ENCODE results near the gene CACUL1. TPM values are rescaled to one million over a fixed set of nuclear protein-coding genes. Genes with fewer than 3 reads are reported as not detected.

CACUL1 gene
- total RNA-seq, 1 experiment from 2014 or later, result 38.5 TPM

DNA sequence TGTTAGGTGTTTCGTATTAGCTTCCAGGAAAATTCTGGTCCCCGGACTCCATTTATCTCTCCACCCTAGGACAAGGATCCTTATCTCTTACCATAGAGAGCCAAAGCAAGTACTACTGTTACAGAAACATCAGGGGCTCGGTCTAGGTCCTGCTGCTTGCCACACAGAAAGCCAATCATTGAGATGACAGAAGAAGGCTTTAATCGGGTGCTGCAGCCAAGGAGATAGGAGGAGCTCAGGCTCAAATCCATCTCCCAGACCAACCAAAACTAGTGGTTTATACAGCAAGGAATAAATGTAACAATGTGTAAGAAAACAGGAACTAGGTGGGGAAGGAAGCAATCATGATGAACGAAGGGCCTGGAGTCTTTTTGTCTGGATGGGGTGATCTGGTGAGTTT is 22.2 kb upstream of the CACUL1 start:
- peaks cover 8% of the 10 kb centered on the region for H3K27me3 Mint-ChIP-seq (ENCODE audit: low read depth)
- H3K4me3 Mint-ChIP-seq, result no peak overlapping the region; a peak in 1 of 5 replicates
- peaks cover 0 to 5% (median 1%) of the 10 kb centered on the region in 3 experiments; a peak in 3 of 7 replicates for H3K36me3 Mint-ChIP-seq (ENCODE audit: insufficient read depth in 1 of 3, low read depth in 3 of 3)
- no peak overlapping the region for H3K27ac ChIP-seq (ENCODE audit: insufficient read length, low read depth, low read length)
- no peak for DNase-seq
- H3K4ac ChIP-seq (ENCODE audit: low read depth, low read length), result no peak overlapping the region
- H3K56ac ChIP-seq (ENCODE audit: insufficient read length, low read depth, low read length), result no peak overlapping the region
- H3T11ph ChIP-seq (ENCODE audit: low read length), result no peak overlapping the region
- H3K4me1 Mint-ChIP-seq, result peaks cover 0 to 6% of the 10 kb centered on the region in 2 experiments; a peak in 2 of 4 replicates
- H3K4me2 ChIP-seq (ENCODE audit: insufficient read depth, insufficient read length, low read length), result no peak overlapping the region
- H2BK120ac ChIP-seq (ENCODE audit: low read depth, low read length, poor library complexity, severe bottlenecking), result no peak overlapping the region
- no peak overlapping the region for H3K14ac ChIP-seq (ENCODE audit: insufficient read depth, low read length)
- H2BK12ac ChIP-seq (ENCODE audit: insufficient read length, low read depth, low read length), result no peak overlapping the region
- H3K9ac ChIP-seq (ENCODE audit: extremely low read depth, insufficient read length, low read length), result no peak overlapping the region
- H3K27ac Mint-ChIP-seq, result no peak overlapping the region
- no peaks in the 10 kb centered on the region for H3K27me3 ChIP-seq (ENCODE audit: insufficient read depth, low read length)
- H3K23ac ChIP-seq (ENCODE audit: insufficient read length, low read depth, low read length), result no peak overlapping the region
- no peak overlapping the region for H2AFZ ChIP-seq (ENCODE audit: low read length)
- no peaks in the 10 kb centered on the region for H3K79me1 ChIP-seq (ENCODE audit: insufficient read depth, low read depth, low read length, poor library complexity, severe bottlenecking)
- H2BK15ac ChIP-seq (ENCODE audit: low read depth, low read length), result no peak overlapping the region
- H3K9me3 ChIP-seq (ENCODE audit: control insufficient read depth, low read depth, low read length), result no peaks in the 10 kb centered on the region
- no peak overlapping the region for H2BK5ac ChIP-seq (ENCODE audit: insufficient read length, low read length)
- H4K20me1 ChIP-seq (ENCODE audit: control insufficient read depth, insufficient read depth, insufficient read length), result no peaks in the 10 kb centered on the region
- no peaks in the 10 kb centered on the region for H3K23me2 ChIP-seq (ENCODE audit: insufficient read length, low read depth, low read length, poor library complexity, severe bottlenecking)
- H4K91ac ChIP-seq (ENCODE audit: insufficient read length, low read depth, low read length), result no peak overlapping the region
- no peak overlapping the region for H4K8ac ChIP-seq (replicated peaks; ENCODE audit: insufficient read length, low read depth, low read length)
- H4K5ac ChIP-seq (ENCODE audit: insufficient read length, low read depth, low read length), result no peak overlapping the region
- H3K18ac ChIP-seq (ENCODE audit: insufficient read length, low read depth, low read length), result no peak overlapping the region
- H3K9me3 Mint-ChIP-seq, result peaks cover 4 to 15% of the 10 kb centered on the region in 2 experiments
- WGBS (ENCODE audit: extremely low coverage, insufficient read length, low lambda C conversion rate), result no CpG with 5 or more reads among the region's 5 CpGs
- no peak overlapping the region for H2BK20ac ChIP-seq (ENCODE audit: low read depth, low read length, poor library complexity, severe bottlenecking)
- H2AK5ac ChIP-seq (ENCODE audit: insufficient read length, low read length), result no peak overlapping the region
- TF ChIP-seq, protein P1, sequence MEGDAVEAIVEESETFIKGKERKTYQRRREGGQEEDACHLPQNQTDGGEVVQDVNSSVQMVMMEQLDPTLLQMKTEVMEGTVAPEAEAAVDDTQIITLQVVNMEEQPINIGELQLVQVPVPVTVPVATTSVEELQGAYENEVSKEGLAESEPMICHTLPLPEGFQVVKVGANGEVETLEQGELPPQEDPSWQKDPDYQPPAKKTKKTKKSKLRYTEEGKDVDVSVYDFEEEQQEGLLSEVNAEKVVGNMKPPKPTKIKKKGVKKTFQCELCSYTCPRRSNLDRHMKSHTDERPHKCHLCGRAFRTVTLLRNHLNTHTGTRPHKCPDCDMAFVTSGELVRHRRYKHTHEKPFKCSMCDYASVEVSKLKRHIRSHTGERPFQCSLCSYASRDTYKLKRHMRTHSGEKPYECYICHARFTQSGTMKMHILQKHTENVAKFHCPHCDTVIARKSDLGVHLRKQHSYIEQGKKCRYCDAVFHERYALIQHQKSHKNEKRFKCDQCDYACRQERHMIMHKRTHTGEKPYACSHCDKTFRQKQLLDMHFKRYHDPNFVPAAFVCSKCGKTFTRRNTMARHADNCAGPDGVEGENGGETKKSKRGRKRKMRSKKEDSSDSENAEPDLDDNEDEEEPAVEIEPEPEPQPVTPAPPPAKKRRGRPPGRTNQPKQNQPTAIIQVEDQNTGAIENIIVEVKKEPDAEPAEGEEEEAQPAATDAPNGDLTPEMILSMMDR (conservative IDR thresholded peaks at IDR 0.05), result no peak
- H3K4me1 ChIP-seq (ENCODE audit: insufficient read depth, low read length), result no peaks in the 10 kb centered on the region
- H3K79me2 ChIP-seq (ENCODE audit: insufficient read depth, low read length), result no peaks in the 10 kb centered on the region

Data from H9 (cell line).